Activated naive CD8-positive, alpha-beta T cell (primary cell): Measurements from ENCODE around the gene ASCL3.
"Not testable (repeated sequence)": the region's sequence is repeated elsewhere in the genome, so short reads cannot be mapped to it uniquely, and the experiment has no call there.

Experiments
- H3K27ac Mint-ChIP-seq: one replicate; pipeline ENCODE4 v1.8.0; 2021; ENCODE audit warnings: mixed read lengths
- H3K27me3 Mint-ChIP-seq: one replicate; pipeline ENCODE4 v1.8.0; 2021; ENCODE audit warnings: mixed read lengths
- H3K36me3 Mint-ChIP-seq: one replicate; pipeline ENCODE4 v1.8.0; 2021; ENCODE audit warnings: mixed read lengths
- H3K4me1 Mint-ChIP-seq: one replicate; pipeline ENCODE4 v1.8.0; 2021; ENCODE audit warnings: low read depth, mixed read lengths
- H3K4me3 Mint-ChIP-seq: one replicate; pipeline ENCODE4 v1.8.0; 2021; ENCODE audit warnings: mild to moderate bottlenecking, mixed read lengths
- H3K9me3 Mint-ChIP-seq: one replicate; pipeline ENCODE4 v1.8.0; 2021; ENCODE audit warnings: low read depth, mixed read lengths

Gene ASCL3

DNA sequence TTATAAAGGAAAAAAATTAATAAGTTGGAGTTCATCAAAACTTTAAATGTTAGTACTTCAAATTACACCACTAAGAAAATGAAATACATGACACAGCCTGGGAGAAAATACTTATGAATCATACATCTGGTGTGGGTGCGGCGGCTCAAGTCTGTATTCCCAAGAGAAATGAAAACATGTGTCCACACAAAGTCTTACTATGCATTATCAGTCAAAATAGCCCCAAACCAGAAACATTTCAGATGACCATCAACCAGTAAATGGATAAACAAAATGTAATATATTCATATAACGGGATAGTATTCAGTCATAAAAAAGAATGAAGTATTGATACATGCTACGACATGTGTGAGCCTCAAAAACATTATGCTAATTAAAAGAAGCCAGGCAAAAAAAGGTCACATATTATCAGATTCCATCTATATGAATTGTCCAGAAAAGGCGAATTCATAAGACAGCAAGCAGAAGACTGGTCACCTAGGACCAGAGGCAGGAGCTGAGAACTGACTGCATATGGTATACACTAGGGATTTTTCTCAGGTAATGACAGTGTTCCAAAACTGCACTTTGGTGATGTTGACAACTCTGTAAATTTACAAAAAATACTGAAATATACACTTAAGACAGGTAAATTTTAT, 37.2 kb downstream of the ASCL3 start:
- Mint-ChIP-seq H3K4me3 (no peak overlapping the region), H3K36me3 (peaks cover 9% of the 10 kb centered on the region), H3K27me3 (peaks cover 3% of the 10 kb centered on the region), H3K4me1 (peaks cover 21% of the 10 kb centered on the region), H3K9me3 (no peaks in the 10 kb centered on the region), H3K27ac (no peak overlapping the region)

DNA sequence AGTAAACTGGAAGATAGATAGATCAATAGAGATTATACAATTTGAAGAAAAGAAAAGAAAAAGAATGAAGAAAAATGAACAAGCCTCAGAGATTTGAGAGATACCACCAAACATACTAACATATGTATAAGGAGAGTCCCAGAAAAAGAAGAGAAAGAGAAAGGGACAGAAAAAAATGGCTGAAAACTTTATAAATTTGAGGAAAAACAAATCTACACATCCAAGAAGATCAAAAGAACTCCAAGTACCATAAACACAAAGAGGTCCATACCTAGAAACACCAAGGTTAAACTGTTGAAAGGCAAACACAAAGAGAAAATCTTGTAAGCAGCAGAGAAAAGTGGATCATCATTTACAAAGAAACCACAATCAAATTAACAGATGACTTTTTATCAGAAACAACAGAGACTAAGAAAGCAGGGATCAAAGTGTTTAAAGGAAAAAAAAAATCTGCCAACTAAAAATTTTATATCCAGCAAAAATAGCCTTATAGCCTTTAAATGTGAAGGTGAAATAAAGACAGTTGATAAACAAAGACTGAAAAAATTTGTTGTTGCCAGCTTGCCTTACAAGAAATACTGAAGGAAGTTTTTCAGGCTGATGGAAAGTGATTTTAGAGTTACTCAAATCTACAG, 43.6 kb downstream of the ASCL3 start:
- H3K9me3 Mint-ChIP-seq: peaks cover 11% of the 10 kb centered on the region
- peaks cover 21% of the 10 kb centered on the region for H3K36me3 Mint-ChIP-seq
- H3K27ac Mint-ChIP-seq: no peak overlapping the region
- peaks cover 3% of the 10 kb centered on the region for H3K27me3 Mint-ChIP-seq
- no peaks in the 10 kb centered on the region for H3K4me1 Mint-ChIP-seq
- no peak overlapping the region for H3K4me3 Mint-ChIP-seq

DNA sequence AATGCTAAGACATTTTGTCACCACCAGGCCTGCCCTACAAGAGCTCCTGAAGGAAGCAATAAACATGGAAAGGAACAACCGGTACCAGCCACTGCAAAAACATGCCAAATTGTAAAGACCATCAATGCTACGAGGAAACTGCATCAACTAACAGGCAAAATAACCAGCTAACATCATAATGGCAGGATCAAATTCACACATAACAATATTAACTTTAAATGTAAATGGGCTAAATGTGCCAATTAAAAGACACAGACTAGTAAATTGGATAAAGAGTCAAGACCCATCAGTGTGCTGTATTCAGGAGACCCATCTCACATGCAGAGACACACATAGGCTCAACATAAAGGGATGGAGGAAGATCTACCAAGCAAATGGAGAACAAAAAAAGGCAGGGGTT, 51.6 kb downstream of the ASCL3 start:
- not testable (repeated sequence) for H3K27me3 Mint-ChIP-seq, H3K4me1 Mint-ChIP-seq, H3K4me3 Mint-ChIP-seq, H3K9me3 Mint-ChIP-seq, H3K27ac Mint-ChIP-seq, H3K36me3 Mint-ChIP-seq
